ENCODE measurements around the gene CTNNA3.
"Not testable (repeated sequence)": the region's sequence is repeated elsewhere in the genome, so short reads cannot be mapped to it uniquely, and the experiment has no call there.

The CTNNA3 gene

DNA sequence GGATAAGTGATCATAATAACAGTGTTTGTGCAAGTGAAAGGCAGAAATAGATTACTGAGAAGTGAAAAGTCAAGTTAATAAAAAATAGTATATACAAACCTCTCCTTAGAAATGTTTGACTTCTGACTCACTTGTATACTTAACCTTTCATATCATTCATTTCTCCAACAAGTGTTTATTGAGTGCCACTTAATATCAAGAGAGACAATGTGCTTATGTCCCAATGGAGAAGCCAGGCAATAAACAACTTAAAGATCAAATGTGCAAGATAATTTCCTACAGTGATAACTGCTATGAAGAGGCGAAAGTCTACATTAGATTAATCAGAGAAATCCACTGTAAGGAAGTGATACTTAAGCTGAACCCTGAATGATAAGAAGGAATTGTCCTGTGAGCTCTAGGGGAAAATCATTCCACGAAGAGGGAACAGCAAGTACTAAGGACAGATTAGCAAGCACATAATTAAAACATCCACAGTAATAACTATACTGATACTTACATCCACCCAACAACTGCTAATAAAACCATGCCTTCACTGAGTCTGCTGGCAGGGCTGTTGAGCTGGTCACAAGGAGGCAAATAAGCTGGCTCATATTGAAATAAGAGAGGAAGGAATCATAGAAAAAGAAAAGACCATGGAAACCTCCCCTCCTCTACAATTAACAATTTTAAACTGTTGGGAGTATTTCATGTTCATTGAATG, 203.5 kb downstream of the CTNNA3 start:
- no peak for DNase-seq

DNA sequence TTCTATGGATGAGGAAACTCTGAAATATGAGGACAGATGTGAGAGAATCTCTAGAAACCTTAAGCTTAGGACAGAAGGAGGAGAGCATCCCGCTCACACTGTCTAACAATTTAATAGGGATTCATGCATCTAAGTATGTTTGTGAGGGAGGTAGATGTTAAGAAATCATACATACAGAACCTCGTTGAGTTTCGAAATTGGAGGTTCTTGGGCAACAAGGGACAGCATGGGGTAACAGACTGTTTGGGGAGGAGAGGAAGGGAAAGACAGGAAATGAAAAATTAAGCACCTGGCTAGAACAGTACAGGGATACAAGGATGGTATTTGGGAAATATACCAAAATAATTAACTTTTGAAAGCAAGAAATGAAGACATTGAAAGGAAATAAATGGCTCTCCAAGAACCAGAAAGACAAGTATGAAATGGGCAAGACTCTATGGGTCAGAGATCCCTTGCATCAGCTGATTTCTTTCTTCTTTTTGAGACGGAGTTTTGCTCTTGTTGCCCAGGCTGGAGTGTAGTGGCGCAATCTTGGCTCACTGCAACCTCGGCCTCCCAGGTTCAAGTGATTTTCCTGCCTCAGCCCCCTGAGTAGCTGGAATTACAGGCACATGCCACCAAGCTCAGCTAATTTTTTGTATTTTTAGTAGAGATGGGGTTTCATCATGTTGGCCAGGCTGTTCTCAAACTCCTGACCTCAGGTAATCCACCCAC, 207.9 kb downstream of the CTNNA3 start:
- DNase-seq: no peak

DNA sequence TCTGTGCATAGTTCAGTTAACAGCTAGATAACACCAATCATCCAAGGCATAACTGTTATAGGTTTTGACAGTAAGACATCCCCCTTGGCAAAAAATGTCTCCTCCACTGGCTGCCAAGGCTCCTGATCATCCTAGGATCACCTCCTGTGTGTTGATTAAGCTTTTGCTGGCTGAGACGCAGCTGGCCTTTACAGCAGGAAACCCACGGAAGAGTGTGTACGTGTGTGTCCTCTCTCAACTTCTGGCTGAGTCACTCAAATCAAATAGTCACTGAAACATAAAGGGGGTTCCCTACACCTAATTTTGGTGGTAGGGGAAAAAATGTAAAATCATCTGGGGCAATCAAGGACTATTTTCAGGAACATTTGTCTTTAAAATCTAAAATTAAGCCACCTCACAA, 208.8 kb downstream of the CTNNA3 start:
- DNase-seq: no peak

DNA sequence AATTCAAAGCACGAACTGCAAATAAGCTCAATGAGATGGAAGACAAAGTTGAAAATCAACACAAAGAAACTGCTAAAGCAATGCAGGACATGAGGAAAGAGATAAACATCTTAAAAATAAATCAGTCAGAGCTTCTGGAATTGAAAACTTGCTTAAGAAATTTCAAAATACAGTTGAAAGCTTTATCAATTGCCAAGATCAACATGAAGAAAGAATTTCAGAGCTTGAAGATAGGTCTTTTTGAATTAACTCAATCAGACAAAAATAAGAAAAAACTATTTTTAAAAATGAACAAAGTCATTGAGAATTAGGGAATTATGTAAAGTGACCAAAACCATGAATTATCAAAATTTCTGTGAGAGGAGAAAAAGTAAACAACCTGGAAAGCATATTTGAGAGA, 218.1 kb downstream of the CTNNA3 start:
- no peak for DNase-seq

DNA sequence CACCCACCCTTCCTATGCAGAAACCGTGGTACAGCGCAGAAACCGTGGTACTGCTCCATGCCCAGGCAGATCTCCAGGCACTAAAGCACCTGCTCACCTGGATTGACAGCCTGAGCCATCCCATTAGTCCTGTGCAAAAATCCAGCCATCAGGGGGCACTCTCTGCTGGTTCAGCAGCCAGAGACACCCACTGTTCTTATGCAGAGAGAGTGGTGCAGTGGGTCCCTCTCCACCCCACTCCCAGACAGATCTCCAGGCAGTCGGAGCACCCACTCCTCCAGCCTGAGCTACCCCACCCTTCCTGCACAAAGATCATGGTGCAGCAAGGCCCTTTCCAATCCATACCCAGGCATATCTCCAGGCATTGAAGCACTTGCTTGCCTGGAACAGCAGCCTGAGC, 219.8 kb downstream of the CTNNA3 start:
- no peak for DNase-seq

DNA sequence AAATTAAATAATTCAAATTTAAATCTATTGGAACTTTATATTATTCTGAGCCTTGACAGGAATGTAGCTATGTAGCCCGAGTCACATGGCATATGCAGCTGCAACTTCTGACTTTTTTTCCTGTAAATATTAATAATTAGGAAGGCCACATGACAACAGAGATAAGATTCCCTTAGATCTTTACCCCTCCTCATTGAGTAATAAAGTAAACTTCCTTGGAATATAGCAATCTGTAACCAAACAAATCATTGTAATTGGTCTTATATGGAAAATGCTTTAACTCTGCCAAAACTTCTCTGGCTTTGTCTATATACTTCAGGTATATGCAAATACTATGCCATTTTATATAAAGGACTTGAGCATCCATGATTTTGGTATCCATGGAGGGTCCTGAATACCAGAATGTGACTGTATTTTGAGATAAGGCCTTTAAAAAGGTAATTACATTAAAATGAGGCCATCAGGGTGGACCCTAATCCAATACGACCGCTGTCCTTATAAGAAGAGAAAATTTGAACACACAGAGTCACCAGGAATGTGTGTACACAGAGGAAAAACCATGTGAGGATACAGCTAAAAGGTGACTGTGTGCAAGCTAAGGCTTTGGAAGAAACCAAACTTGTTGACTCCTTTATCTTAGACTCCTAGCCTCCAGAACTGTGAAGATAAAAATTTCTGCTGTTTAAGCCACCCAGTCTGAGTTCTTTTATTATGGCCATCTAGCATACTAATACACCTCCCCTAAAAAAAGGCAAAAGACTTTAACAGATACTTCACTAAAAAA, 222.0 kb downstream of the CTNNA3 start:
- no peak for DNase-seq

DNA sequence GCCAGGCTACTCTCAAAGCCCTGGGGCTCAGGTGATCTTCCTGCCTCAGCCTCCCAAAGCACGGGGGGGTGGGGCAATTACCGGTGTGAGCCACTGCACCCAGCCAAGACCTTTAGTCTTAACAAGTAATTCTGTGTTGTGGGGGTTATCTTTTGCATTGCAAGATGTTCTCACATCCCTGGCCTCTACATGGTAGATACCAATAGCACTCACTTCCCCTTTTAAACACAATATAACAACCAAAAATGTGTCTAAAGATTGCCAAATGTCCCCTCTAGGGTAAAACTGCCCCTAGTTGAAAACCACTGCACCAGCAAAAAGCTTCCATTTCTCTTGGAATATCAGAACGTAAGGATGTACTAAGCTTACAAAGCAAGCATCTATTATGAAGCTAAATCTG, 225.0 kb downstream of the CTNNA3 start:
- no peak for DNase-seq

DNA sequence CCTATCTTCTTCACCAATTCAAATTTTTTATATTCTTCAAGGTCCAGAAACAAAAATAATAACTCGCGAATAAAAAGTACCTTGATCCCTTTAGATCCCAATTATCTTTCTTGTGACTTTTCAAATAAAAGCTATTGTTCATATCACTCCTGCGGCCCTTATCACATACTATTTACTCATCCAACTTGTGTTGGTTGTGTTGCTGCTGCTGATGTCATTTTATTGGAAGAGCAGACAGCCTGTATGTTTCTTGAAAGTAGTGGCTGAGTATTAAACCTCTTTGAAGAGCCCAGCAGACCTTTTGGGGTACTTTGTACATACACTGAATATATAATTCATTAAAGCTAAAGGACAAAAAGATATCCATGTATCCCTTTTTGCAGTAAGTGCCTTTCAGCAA, 231.7 kb downstream of the CTNNA3 start:
- DNase-seq: no peak

DNA sequence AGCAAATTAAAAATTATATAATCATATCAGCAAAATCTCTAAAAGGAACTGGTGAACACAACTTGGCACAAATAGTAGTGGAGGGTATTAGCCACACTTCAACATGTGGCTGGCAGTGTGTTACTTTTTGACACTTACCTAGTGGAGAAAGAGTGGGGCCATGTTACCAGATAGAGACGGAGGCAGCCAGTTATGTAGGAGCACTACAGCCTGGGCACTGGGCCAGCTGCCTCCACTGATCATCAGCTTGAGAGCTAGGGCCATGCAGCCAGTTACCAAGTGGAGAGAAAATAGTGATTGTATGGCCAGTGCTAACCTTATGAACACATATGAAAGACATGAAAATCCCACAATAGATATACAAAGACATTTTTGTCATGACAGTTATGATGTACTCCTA, 243.1 kb downstream of the CTNNA3 start:
- no peak for DNase-seq

DNA sequence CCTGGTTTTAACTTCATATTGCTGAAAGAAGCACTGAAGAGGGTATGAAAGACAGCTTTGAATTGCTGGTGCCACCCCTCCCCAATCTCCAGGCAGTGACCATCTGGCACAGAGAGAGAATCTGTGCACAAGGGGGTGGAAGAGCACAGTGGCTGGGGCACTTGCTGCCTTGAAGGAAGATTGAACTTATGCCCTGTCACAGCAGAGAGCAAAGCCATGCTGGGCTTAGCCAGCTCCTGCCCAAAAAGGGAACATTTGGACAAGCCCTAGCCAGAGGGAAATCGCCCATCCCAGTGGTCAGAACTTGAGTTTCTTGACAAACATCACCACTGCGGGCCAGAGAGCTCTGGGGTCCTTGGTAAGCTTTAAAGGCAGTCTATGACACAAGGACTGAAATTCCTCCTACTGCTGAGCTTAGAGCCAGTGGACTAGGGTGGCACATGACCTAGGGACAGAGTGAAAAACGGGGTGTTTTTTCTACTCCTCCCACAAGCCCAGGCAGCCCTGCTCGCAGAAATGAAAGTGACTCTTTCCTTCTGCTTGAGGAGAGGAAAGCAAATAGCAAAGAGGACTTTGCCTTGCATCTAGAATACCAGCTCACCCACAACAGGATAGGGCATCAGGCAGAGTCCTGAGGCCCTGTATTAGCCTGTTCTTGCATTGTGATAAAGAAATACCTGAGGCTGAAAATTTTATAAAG, 257.2 kb downstream of the CTNNA3 start:
- DNase-seq: no peak

DNA sequence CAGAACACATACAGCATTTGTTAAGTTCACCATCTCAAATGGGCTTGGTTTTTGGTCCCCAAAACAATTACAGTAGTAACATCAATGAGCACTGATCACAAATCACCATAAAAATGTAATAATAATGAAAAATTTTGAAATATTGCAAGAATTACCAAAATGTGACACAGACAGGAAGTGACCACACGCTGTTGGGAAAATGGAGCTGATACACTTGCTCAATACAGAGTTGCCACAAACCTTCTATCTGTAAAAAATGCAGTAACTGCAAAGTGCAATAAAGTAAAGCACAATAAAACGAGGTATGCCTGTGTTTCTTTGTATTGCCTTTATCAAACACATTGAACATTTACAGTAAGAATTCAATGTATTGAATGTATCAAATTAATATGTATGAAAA, 262.7 kb downstream of the CTNNA3 start:
- DNase-seq: no peak

DNA sequence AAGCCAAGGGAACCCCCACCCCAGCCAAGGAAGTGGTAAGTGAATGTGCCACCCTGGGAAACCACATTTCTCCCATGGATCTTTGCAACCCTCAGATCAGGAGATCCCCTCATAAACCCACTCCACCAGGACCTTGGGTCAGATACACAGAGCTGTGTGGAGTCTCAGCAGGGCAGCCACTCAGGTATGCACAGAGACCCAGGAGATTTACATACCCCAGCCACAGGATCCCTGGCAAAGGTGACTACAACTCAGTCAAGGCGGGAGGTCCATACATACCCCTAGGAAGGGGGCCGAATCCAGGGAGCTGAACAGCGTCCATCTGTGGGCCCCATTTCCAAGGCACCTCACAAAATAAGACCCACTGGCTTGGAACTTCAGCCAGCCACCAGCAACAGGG, 293.4 kb downstream of the CTNNA3 start:
- no peak for DNase-seq

DNA sequence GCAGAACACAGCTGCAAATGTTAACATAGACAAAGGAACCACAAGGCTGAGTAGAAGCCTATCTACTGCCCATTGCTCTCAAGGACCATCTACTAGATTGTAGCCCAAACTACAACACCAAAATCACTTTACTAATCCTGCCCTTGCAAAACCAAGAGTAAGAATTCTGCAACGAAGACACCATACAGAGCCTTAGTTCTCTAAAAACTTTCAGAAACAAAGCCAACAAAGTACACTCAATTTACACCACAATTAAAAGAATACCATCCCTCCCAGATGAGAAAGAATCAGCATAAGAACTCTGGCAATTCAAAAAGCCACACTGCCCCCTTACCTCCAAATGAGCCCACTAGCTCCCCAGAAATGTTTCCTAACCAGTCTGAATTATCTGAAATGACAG, 294.3 kb downstream of the CTNNA3 start:
- no peak for DNase-seq

DNA sequence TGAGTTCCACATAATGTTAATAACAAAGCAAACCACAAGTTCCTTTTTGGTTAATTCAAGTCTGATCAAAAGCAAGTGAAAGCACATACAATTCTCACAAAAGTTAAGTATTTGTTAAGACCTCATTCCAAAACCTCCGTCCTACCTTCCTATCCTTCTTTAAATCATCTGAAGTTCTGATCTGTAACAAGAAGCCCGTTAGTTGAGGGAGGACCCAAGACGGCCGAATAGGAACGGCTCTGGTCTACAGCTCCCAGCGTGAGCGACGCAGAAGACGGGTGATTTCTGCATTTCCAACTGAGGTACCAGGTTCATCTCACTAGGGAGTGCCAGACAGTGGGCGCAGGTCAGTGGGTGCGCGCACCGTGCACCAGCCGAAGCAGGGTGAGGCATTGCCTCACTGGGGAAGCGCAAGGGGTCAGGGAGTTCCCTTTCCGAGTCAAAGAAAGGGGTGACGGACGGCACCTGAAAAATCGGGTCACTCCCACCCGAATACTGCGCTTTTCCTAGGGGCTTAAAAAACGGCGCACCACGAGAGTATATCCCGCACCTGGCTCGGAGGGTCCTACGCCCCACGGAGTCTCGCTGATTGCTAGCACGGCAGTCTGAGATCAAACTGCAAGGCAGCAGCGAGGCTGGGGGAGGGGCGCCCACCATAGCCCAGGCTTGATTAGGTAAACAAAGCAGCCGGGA, 309.0 kb downstream of the CTNNA3 start:
- not testable (repeated sequence) for DNase-seq

DNA sequence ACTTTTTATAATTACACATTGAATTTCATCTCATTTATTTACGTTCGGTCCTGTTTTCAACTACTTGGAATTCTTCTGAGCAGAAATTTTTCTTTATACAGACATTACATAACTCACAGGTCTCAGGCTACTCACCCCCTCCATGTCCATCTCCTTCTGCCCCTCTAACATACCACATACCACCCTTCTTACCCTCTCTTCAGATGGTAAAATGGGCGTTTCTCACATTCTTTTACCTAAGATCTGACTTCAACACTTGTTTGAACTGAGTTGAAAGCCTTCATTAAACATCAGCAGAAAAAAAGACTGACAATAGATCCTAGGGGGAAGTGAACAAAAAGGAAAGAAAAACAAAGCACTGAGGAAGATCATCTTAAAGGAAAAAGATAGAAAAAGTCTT, 309.7 kb downstream of the CTNNA3 start:
- DNase-seq: no peak

DNA sequence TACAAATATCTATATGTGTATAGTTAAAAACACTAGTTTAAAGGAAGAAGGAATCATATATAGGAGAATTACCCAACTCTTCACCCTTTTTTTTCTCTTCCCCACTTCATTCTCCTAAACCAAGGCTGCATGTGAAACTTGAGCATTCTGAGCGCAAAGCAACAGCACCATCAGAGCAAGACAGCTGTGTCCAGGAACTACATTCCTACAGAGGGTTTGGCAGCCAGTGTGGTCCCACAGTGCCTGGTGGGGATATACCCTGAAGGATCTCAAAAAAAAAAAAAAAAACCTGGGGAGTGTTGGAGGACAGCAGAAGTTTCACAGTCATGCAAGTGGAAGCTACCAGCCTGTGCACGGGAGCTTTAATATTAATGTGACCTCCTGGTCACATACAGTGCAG, 310.4 kb downstream of the CTNNA3 start:
- no peak for DNase-seq

DNA sequence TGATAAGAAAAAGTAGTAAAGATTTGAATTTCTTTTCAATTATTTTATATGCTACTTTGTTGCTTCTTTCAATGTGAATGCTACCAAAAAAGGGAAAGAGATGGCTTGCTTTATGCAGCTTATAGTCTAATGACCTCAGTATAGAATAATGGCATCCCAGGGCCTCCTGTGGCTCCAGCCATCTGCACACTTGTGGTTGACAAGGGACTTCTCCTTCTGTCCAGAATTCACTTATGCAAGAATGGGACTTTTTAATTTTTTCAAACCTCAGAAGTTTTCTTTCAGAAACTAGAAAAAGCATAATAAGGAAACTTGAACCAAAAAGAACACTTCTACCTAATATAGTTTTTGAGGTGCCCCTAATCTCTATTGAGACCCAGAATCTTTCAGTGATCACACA, 310.9 kb downstream of the CTNNA3 start:
- DNase-seq: no peak

DNA sequence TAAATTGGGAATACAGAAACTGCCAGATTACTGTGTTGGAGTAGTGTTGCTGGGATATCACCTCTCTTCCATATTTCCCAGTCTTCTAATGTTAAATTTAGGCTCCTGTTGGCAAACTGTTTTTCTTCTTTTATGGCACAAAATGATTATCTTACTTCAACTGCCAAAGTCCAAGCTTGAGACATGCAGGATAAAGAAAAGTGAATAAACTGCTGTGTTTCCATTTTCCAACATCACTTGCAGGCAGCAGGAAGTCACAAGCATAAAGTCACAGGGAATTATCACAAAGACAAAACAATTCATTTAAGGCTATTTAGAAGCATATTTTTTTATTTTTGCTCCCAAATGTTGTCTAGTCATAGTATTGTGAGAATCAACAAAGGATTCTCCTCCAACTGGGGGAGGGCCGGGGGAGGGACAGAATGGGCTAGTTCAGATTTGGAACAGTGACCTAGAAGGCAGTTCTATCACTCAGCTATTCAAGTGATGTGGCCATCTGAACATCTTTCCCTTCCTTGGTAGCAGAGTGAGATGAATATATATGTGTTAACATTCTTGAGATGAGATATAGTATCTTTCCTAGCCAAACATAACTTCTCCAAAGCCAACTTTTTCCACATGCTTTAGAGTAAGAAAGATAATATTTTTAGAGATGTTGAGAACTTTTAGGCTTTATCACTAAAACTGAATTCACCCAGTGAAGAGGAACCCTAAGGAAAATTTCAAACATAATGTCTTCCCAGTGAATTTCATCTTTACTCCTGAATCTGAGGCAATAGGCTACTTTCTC, 364.7 kb downstream of the CTNNA3 start:
- no peak for DNase-seq

DNA sequence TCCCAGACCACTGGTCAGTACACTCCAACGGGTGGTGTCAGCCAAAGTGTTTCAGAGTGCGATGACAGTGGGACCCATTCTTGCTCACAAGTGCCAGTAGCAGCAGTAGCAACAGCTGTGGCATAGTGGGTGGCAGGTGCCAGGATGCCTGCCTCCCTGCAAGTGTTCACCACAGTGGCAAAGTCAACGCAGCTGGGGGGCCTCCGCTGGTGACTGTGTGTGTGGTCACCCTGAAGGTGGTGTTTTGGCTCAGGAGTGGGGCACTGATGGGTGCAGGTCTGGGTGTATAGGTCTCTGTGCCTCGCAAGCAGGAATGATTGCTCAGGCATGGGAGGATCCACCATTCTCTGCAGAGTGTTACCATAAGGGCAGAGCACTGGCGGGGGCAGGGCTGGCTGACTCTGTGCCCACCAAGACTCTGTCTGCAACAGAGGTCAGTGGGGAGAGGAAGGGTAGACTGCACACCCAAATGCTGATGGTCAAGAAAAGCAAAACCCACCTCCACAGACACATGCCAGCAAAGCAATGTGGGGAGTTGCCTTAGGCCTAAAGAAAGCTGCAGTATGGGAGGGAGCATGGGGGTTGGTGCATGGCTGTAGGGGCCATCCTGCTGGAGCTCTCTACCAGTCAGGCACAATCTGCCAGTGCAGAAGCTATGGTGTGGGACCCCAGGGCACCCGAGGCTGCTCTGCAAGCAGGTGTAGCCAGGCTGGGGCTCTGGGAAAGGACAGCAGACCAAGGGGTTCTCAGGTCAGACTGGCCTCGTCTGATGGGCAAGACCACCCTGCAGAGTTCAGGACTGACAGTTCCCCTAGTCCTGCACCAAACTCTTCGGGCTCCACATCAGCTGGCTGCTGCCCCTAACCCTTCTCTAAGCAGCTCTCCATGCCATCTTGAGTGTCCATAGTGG, 368.1 kb downstream of the CTNNA3 start:
- DNase-seq: no peak

DNA sequence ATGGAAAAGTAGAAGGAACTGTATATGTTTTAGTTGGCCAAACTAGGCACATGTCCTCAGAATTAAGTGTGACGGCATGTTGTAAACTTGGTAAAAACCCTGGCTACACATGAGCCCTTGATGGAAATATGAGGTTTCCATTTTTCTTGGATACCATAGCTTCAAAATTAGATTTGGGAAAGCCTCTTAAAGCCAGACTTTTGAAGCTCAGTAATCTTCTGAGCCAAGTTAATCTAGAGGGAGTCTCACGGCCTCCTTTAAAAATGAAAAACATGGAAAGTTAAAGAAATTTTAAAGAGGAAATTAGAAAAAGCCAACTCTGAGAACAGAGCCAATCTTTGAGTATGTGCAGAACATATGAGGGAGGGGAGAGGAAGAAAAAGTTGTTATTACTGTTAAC, 376.0 kb downstream of the CTNNA3 start:
- no peak for DNase-seq

DNA sequence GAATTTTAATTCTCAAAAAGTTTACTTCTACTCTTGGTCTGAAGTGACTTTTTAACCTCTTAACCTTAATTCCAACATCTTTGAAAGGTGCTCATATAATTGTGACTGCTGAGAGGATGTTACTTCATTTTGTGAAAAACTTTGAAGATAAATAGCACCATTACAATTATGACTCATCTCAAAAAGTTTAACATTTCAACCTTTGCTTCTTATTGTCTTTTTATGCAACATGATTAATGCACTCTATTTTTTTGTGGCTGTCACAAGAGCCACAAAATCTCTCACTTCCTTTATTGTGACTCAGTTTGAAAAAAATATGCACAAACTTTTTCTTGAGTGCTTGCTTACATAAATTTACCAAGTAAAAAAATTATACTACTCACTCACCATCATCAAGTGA, 387.1 kb downstream of the CTNNA3 start:
- DNase-seq: no peak

Data from NCI-H510A (cell line).